ENCODE data around the gene CRACDL.
"Not testable (repeated sequence)": the region's sequence is repeated elsewhere in the genome, so short reads cannot be mapped to it uniquely, and the experiment has no call there.

The CRACDL gene

GRCh38 chr2:98884658-98885057, 51.4 kb downstream of the CRACDL start:
- DNase-seq (ENCODE audit: low read depth): no peak

GRCh38 chr2:98883780-98884211, 52.2 kb downstream of the CRACDL start:
- DNase-seq (ENCODE audit: low read depth): no peak

- no peak for DNase-seq (ENCODE audit: low read depth)
Measured at GRCh38 chr2:98882971-98883779, 52.9 kb downstream of the CRACDL start.

GRCh38 chr2:98882368-98882767, 53.7 kb downstream of the CRACDL start:
- DNase-seq (ENCODE audit: low read depth): no peak

- no peak for DNase-seq (ENCODE audit: low read depth)
Measured at GRCh38 chr2:98881153-98881650, 54.8 kb downstream of the CRACDL start.

- no peak for DNase-seq (ENCODE audit: low read depth)
Measured at GRCh38 chr2:98880266-98881152, 55.5 kb downstream of the CRACDL start.

- not testable (repeated sequence) for DNase-seq (ENCODE audit: low read depth)
Measured at GRCh38 chr2:98877658-98878057, 58.4 kb downstream of the CRACDL start.

- no peak for DNase-seq (ENCODE audit: low read depth)
Measured at GRCh38 chr2:98876741-98877140, 59.3 kb downstream of the CRACDL start.

GRCh38 chr2:98875746-98876145, 60.3 kb downstream of the CRACDL start:
- DNase-seq (ENCODE audit: low read depth): no peak

GRCh38 chr2:98875081-98875728, 60.8 kb downstream of the CRACDL start:
- no peak for DNase-seq (ENCODE audit: low read depth)

GRCh38 chr2:98874186-98874689, 61.8 kb downstream of the CRACDL start:
- no peak for DNase-seq (ENCODE audit: low read depth)

- no peak for DNase-seq (ENCODE audit: low read depth)
Measured at GRCh38 chr2:98872526-98872925, 63.5 kb downstream of the CRACDL start.

GRCh38 chr2:98871506-98871905, 64.5 kb downstream of the CRACDL start:
- DNase-seq (ENCODE audit: low read depth): no peak

- no peak for DNase-seq (ENCODE audit: low read depth)
Measured at GRCh38 chr2:98870516-98871158, 65.4 kb downstream of the CRACDL start.

- no peak for DNase-seq (ENCODE audit: low read depth)
Measured at GRCh38 chr2:98869870-98870269, 66.2 kb downstream of the CRACDL start.

GRCh38 chr2:98869272-98869641, 66.8 kb downstream of the CRACDL start:
- no peak for DNase-seq (ENCODE audit: low read depth)

- no peak for DNase-seq (ENCODE audit: low read depth)
Measured at GRCh38 chr2:98868548-98869271, 67.3 kb downstream of the CRACDL start.

- DNase-seq (ENCODE audit: low read depth): no peak
Measured at GRCh38 chr2:98867539-98868309, 68.3 kb downstream of the CRACDL start.

- no peak for DNase-seq (ENCODE audit: low read depth)
Measured at GRCh38 chr2:98866033-98866432, 70.0 kb downstream of the CRACDL start.

- no peak for DNase-seq (ENCODE audit: low read depth)
Measured at GRCh38 chr2:98861601-98862000, 74.4 kb downstream of the CRACDL start.
